OCI-LY7 (cell line): ENCODE results near the gene WEE1. TPM values are rescaled to one million over a fixed set of nuclear protein-coding genes. Genes with fewer than 3 reads are reported as not detected.

ENCODE experiments used
- BruUV-seq: library from RNA; stranded (reverse); fragments of 400-500 nt; replicated peaks from 2 replicates; lab custom pipeline; 2021; lab: Mats Ljungman, UMichigan
- CTCF ChIA-PET: fragments of 300-600 bp; sonication (Branson Sonifier 250); formaldehyde crosslinking; loops from one replicate; lab custom pipeline; 2022; ENCODE audit warnings: antibody characterized with exemption; ENCODE audit not compliant: unreplicated experiment; lab: Charles Lee
- POLR2A ChIA-PET: fragments of 300-600 bp; sonication (Branson Sonifier 250); formaldehyde crosslinking; loops from one replicate; lab custom pipeline; 2022; ENCODE audit warnings: antibody characterized with exemption; lab: Charles Lee
- DNase-seq: peaks from one replicate; pipeline ENCODE4 v3.0.0-alpha.2; 2015; ENCODE audit warnings: low spot score
- H2AFZ ChIP-seq: fragments of 200-600 bp; sonication (generic), shearing (Covaris generic); 2 replicates; pipeline ENCODE4 v1.6.1; 2014; ENCODE audit warnings: mild to moderate bottlenecking, antibody characterized with exemption, low read length, moderate library complexity
- H3K27ac ChIP-seq: fragments of 200-600 bp; sonication (generic); 2 replicates; pipeline ENCODE4 v1.5.1; 2014; ENCODE audit warnings: mixed run types, low read depth, mild to moderate bottlenecking, moderate library complexity, low read length, inconsistent platforms; ENCODE audit not compliant: poor library complexity, severe bottlenecking
- H3K36me3 ChIP-seq: fragments of 200-600 bp; sonication (generic); 2 replicates; pipeline ENCODE4 v1.6.1; 2014; ENCODE audit warnings: mild to moderate bottlenecking, antibody characterized with exemption, low read length, moderate library complexity, mixed read lengths; ENCODE audit not compliant: insufficient read depth
- H3K4me1 ChIP-seq: fragments of 200-600 bp; sonication (generic); 2 replicates; pipeline ENCODE4 v1.5.1; 2014; ENCODE audit warnings: mild to moderate bottlenecking, low read length; ENCODE audit not compliant: insufficient read depth, poor library complexity, severe bottlenecking
- H3K4me2 ChIP-seq: fragments of 200-600 bp; sonication (generic); 2 replicates; pipeline ENCODE4 v1.6.1; 2014; ENCODE audit warnings: mild to moderate bottlenecking, low read length
- H3K4me3 ChIP-seq: fragments of 200-600 bp; sonication (generic); 2 replicates; pipeline ENCODE4 v1.5.1; 2014; ENCODE audit warnings: mild to moderate bottlenecking, low read depth, low read length; ENCODE audit not compliant: poor library complexity, severe bottlenecking
- H3K79me2 ChIP-seq: fragments of 200-600 bp; sonication (generic); 2 replicates; pipeline ENCODE4 v1.6.1; 2016; ENCODE audit warnings: low read depth, mild to moderate bottlenecking, low read length, moderate library complexity, mixed read lengths; ENCODE audit not compliant: insufficient read depth
- H3K9me2 ChIP-seq: fragments of 200-600 bp; sonication (generic); 2 replicates; pipeline ENCODE4 v1.6.1; 2016; ENCODE audit warnings: mild to moderate bottlenecking, low read length, mixed read lengths; ENCODE audit not compliant: insufficient read depth
- H3K9me3 ChIP-seq: fragments of 200-600 bp; sonication (generic); 2 replicates; pipeline ENCODE4 v1.6.1; 2014; ENCODE audit warnings: mild to moderate bottlenecking, mixed run types, low read length, mixed read lengths
- H4K20me1 ChIP-seq: fragments of 200-600 bp; sonication (generic); 2 replicates; pipeline ENCODE4 v1.6.1; 2014; ENCODE audit warnings: mild to moderate bottlenecking, antibody characterized with exemption, low read length, moderate library complexity, mixed read lengths; ENCODE audit not compliant: insufficient read depth
- EZH2phosphoT487 ChIP-seq: fragments of 200-600 bp; sonication (generic); IDR thresholded peaks from 2 replicates; pipeline ENCODE4 v1.6.1; 2018; ENCODE audit warnings: low read depth, borderline replicate concordance, mild to moderate bottlenecking, mixed run types, antibody characterized with exemption, low read length, moderate library complexity, mixed read lengths
- intact Hi-C: fragments of 100-400 bp; cut with micrococcal nuclease; formaldehyde crosslinking; loops from one replicate; pipeline ENCODE4 v1.10.0; 2022; ENCODE audit not compliant: unreplicated experiment
- total RNA-seq, 2 experiments: library from RNA; depleted of rRNA in 1 of 2; stranded (reverse); fragments of >200 nt in 1 of 2; shearing (Covaris generic) in 1 of 2; gene quantifications; 2 replicates each; pipeline ENCODE4 v1.2.3, GENCODE V29; 2014 to 2022
- TF ChIP-seq, protein P1 (sequence below): fragments of 200-600 bp; sonication (generic); conservative IDR thresholded peaks from 2 replicates; pipeline ENCODE4 v1.5.1; 2014; ENCODE audit warnings: mild to moderate bottlenecking, antibody characterized with exemption, low read length, moderate library complexity, mixed read lengths

WEE1 gene
- total RNA-seq, 2 experiments from 2014 or later, result 147 to 216 TPM

DNA sequence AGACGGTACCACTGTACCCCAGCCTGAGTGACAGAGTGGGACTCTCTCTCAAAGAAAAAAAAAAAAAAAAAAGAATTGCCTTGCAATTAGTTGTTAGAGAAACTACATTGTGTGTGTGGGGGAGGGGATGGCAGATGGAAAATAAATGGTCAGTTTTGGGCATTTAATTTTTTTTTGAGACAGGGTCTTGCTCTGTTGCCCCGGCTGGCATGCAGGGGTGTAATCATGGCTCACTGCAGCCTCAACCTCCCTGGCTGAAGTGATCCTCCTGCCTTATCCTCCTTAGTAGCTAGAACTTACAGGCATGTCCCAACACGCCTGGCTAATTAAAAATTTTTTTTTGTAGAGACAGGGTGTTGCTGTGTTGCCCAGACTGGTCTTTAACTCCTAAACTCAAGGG, 36.4 kb downstream of the WEE1 start:
- H3K27ac ChIP-seq, result peak overlapping the region; percentile 99
- H3K4me2 ChIP-seq, result peak overlapping the region; percentile 34
- peak overlapping the region; percentile 77; the same call in 1 of the 2 replicates for H2AFZ ChIP-seq
- no peaks in the 10 kb centered on the region; the same call in 1 of the 2 replicates for H3K79me2 ChIP-seq
- POLR2A ChIA-PET, result interaction anchor here (0.6 to 9.8 kb wide), 11 partner anchors 12 to 150 kb away, joined by 3 to 239 read pairs (median 7); partner anchors contain the start of gene WEE1
- no peaks in the 10 kb centered on the region for H3K9me3 ChIP-seq
- TF ChIP-seq, protein P1, sequence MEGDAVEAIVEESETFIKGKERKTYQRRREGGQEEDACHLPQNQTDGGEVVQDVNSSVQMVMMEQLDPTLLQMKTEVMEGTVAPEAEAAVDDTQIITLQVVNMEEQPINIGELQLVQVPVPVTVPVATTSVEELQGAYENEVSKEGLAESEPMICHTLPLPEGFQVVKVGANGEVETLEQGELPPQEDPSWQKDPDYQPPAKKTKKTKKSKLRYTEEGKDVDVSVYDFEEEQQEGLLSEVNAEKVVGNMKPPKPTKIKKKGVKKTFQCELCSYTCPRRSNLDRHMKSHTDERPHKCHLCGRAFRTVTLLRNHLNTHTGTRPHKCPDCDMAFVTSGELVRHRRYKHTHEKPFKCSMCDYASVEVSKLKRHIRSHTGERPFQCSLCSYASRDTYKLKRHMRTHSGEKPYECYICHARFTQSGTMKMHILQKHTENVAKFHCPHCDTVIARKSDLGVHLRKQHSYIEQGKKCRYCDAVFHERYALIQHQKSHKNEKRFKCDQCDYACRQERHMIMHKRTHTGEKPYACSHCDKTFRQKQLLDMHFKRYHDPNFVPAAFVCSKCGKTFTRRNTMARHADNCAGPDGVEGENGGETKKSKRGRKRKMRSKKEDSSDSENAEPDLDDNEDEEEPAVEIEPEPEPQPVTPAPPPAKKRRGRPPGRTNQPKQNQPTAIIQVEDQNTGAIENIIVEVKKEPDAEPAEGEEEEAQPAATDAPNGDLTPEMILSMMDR, result no peak
- TF ChIP-seq EZH2phosphoT487, result no peak
- BruUV-seq, result no TSS peak
- no peaks in the 10 kb centered on the region for H4K20me1 ChIP-seq
- no peak for DNase-seq
- CTCF ChIA-PET, result no interaction called here
- H3K36me3 ChIP-seq, result no peaks in the 10 kb centered on the region
- no peaks in the 10 kb centered on the region for H3K9me2 ChIP-seq
- H3K4me3 ChIP-seq, result no peak overlapping the region
- H3K4me1 ChIP-seq, result peaks cover 95% of the 10 kb centered on the region
- intact Hi-C loops, result loop anchor here (5.0 to 10.0 kb wide), 4 partner anchors 225 to 707 kb away; partner anchors contain the start of genes IPO7 and TMEM41B

DNA sequence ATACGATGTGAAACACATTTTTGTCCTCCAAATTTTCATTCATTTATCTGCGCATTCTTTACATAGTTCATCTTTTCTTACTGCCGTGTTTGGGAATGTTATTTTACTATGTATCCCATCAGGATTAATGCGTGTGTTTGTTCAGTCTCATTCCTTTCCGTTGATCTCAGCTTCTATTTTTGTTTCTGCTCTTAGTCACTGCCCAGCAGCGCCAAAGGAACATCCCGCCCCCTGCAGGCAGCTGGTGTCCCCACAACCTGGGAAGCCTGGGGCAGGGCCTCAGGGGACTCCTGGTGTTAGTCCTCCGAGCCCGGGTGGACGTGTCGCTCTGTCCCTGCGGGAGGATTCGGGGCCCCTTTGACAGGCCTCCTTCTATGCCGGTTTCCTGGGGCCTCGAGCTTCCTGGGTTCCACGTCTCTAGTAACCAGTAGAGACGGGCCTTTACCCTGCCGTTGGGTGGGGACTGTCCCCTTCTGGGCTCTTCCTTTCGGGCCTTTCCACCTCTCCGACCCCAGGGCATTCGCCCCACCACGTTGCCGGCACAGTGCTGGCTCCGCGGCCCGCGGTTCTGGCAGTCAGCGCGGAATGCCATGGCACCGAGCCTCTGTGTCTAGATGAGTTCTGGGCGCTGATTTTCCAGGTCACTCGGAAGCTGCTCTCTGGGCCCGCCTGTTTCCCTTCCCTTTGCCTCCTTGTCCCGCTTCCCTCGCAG, 39.8 kb downstream of the WEE1 start:
- BruUV-seq, result TSS peak; percentile 88
- Histone ChIP-seq H3K4me3 (peak overlapping the region; percentile 72), H2AFZ (peak overlapping the region; percentile 63; the same call in 1 of the 2 replicates), H3K4me2 (peak overlapping the region; percentile 93), H3K27ac (peak overlapping the region; percentile 99), H3K9me2 (no peaks in the 10 kb centered on the region), H3K79me2 (peaks cover 6% of the 10 kb centered on the region; the same call in 1 of the 2 replicates), H3K36me3 (no peaks in the 10 kb centered on the region), H4K20me1 (no peaks in the 10 kb centered on the region), H3K9me3 (no peaks in the 10 kb centered on the region; the same call in 1 of the 2 replicates), H3K4me1 (peaks cover 96% of the 10 kb centered on the region)
- CTCF ChIA-PET, result interaction anchor here (0.6 to 1.8 kb wide), 9 partner anchors 12 to 107 kb away, joined by 3 to 6 read pairs (median 3); no protein-coding TSS in a partner anchor
- TF ChIP-seq EZH2phosphoT487, result no peak
- TF ChIP-seq, protein P1, result peak; percentile 99
- DNase-seq, result peak; percentile 92
- POLR2A ChIA-PET, result interaction anchor here (0.5 to 9.8 kb wide), 14 partner anchors 15 to 701 kb away, joined by 3 to 239 read pairs (median 5); partner anchors contain the start of gene WEE1
- intact Hi-C loops, result loop anchor here (1.0 to 10.0 kb wide), 9 partner anchors 16 to 704 kb away; partner anchors contain the start of genes IPO7, TMEM41B, WEE1 and ZNF143
